Measurements from ENCODE around the gene CROCC2. TPM values are rescaled to one million over a fixed set of nuclear protein-coding genes. Genes with fewer than 3 reads are reported as not detected.
A peak's percentile ranks its signal among the peaks of the same experiment; 100 is the strongest.

Gene CROCC2
- total RNA-seq, 2 experiments from 2014 or later = not detected

DNA sequence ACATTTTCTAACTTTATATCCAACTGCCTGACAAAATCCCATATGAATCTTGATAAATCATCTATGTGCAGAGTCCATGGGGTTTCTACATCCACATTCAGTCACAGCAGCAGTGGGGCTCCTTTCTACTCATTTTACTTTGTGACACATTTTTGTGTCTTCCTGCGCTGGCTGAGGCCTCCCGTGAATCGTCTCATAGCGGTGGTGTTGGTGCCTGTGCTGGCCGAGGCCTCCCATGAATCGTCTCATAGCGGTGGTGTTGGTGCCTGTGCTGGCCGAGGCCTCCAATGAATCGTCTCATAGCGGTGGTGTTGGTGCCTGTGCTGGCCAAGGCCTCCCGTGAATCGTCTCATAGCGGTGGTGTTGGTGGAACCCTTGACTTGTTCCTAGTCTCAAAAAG is 109.3 kb downstream of the CROCC2 start:
- ATAC-seq = no peak

DNA sequence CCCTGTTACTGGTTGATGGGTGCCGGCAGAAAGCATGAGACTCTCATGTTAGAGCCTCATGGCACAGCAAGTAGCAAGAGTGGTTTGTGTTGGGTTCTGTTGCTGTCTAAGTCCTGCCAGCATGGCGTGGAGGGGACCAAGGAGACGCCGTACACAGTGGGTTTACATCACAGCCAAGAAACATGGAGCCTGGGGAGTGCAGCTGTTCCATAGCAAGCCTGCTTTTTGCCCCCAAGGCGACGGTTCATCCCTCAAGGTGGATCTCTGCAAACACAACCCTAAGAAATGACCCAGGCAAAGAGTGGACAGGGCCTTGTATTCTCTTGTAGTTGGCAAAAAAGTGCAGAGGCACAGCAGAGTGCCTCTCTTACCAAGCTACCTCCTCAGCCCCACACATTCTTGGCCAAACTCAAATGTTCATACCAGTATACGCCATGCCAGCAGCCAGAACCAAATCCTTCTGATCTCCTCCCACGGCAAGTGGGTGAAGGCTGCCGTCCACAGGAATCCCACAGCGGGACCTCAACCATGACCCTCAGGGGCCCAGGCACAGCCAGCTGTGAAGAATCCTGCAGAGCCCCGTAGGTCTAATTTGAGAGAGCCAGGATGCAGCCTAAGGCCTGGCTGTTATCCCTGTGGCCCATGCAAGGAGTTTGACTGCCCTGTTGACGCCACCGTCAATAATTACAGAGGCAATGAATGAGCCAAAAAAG is 111.2 kb downstream of the CROCC2 start:
- H3K9me3 Mint-ChIP-seq = peaks cover 3% of the 10 kb centered on the region
- ChIA-PET CTCF (no interaction called here), POLR2A (no interaction called here)
- peaks cover 4% of the 10 kb centered on the region for H3K4me1 Mint-ChIP-seq (ENCODE audit: low read depth)
- H3K36me3 Mint-ChIP-seq (ENCODE audit: low read depth) = no peaks in the 10 kb centered on the region
- TF ChIP-seq, protein P1, sequence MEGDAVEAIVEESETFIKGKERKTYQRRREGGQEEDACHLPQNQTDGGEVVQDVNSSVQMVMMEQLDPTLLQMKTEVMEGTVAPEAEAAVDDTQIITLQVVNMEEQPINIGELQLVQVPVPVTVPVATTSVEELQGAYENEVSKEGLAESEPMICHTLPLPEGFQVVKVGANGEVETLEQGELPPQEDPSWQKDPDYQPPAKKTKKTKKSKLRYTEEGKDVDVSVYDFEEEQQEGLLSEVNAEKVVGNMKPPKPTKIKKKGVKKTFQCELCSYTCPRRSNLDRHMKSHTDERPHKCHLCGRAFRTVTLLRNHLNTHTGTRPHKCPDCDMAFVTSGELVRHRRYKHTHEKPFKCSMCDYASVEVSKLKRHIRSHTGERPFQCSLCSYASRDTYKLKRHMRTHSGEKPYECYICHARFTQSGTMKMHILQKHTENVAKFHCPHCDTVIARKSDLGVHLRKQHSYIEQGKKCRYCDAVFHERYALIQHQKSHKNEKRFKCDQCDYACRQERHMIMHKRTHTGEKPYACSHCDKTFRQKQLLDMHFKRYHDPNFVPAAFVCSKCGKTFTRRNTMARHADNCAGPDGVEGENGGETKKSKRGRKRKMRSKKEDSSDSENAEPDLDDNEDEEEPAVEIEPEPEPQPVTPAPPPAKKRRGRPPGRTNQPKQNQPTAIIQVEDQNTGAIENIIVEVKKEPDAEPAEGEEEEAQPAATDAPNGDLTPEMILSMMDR (IDR thresholded peaks at IDR 0.05) = no peak
- no peak for ATAC-seq
- H3K27me3 Mint-ChIP-seq = no peaks in the 10 kb centered on the region
- intact Hi-C loops (cut with micrococcal nuclease) = no loop called here
- no peak for DNase-seq
- H3K27ac Mint-ChIP-seq = no peak overlapping the region
- no peak overlapping the region for H3K4me3 Mint-ChIP-seq

More for the DNA sequence above, 109.3 kb downstream of the CROCC2 start:
- TF ChIP-seq, protein P1 (IDR thresholded peaks at IDR 0.05) = no peak
- CTCF ChIA-PET = no interaction called here
- Mint-ChIP-seq H3K4me3 (no peak overlapping the region), H3K27ac (no peak overlapping the region), H3K9me3 (no peaks in the 10 kb centered on the region), H3K27me3 (no peaks in the 10 kb centered on the region), H3K36me3 (ENCODE audit: low read depth) (no peaks in the 10 kb centered on the region), H3K4me1 (ENCODE audit: low read depth) (peaks cover 10% of the 10 kb centered on the region)
- no peak for DNase-seq
- POLR2A ChIA-PET = no interaction called here
- intact Hi-C loops (cut with micrococcal nuclease) = no loop called here

DNA sequence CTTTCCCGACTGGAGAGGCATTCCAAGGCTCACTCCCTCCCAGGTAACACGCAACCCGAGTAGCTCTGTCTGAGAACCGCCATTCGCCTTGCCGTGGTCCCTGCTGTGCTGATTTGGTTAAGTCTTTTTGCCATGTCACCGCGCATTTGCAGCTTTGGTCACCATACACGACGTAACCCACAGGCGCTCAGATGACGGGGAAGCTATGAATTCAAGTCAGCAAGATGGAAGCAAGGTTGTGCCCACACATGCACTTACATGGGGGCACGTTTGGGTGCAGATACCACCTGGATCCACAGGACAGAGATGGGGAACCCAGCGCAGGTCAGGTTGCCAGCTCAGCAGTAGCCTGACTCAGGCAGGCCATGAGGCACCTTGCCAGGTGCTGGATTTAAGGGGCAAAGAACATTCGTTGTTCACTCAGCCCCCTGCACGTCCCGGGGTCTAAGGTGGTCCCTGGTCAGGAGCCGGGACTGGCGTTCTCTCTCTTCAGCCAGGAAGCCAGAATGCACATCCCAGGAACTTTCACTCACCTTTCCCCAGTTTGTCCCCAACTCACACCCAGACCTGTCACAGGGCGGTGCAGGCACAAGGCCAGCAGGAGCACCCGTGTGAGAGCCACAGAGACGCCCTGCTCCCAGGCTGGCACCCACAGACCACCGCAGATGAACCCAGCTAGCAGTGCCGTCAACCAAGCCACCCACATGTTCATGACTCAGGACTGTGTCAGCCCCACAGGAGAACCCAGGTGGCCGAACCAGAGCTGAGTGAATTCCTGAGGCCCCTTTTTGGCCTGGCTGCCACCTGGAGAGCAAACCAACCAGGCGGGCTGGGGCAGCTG is 112.1 kb downstream of the CROCC2 start:
- no peaks in the 10 kb centered on the region for H3K36me3 Mint-ChIP-seq (ENCODE audit: low read depth)
- ChIA-PET POLR2A (no interaction called here), CTCF (interaction anchor here (0.8 kb wide), 1 partner anchor 35 kb away, joined by 3 read pairs; no protein-coding TSS in a partner anchor)
- H3K9me3 Mint-ChIP-seq = peaks cover 6% of the 10 kb centered on the region
- H3K27ac Mint-ChIP-seq = no peak overlapping the region
- TF ChIP-seq, protein P1 (IDR thresholded peaks at IDR 0.05) = no peak
- no peaks in the 10 kb centered on the region for H3K27me3 Mint-ChIP-seq
- no peak for DNase-seq
- ATAC-seq = peak; percentile 49
- intact Hi-C loops (cut with micrococcal nuclease) = no loop called here
- H3K4me3 Mint-ChIP-seq = no peak overlapping the region
- H3K4me1 Mint-ChIP-seq (ENCODE audit: low read depth) = peaks cover 2% of the 10 kb centered on the region

DNA sequence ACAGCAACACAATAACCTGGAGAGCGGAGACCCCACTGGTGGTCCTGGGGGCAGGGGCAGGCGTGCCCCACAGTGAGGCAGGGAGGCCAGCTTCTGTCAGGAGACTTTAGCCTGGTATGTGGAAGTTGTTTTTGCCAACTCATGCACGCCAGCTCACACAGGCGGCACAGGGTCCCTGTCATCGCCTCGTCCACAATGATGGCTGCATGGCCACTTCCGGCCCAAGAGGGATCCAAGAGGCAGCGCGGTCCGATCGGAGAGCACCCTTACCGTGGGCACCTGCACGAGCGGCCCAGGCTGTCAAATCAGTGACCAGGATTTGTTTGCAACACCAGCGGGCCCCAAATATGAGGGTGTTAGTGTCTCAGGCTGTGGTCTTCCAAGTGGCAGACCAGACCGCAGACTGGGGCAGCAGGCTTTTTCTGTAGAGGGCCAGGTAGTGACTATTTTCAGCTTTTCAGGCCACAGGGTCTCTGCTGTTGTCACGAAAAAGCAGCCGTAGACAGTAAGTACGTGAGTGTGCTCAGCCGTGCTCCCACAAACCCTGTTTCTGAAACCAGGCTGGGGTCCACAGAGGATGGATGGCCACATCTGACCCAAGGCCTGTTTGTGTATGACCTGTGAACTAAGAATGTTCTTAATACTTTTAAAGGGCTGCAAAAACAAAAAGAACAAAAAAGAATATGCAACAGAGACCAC is 113.5 kb downstream of the CROCC2 start:
- no peak overlapping the region for H3K4me3 Mint-ChIP-seq
- ATAC-seq (no peak), DNase-seq (no peak)
- peaks cover 2% of the 10 kb centered on the region for H3K4me1 Mint-ChIP-seq (ENCODE audit: low read depth)
- intact Hi-C loops (cut with micrococcal nuclease) = no loop called here
- H3K27me3 Mint-ChIP-seq = no peaks in the 10 kb centered on the region
- TF ChIP-seq, protein P1 (IDR thresholded peaks at IDR 0.05) = no peak
- POLR2A ChIA-PET = no interaction called here
- no peaks in the 10 kb centered on the region for H3K36me3 Mint-ChIP-seq (ENCODE audit: low read depth)
- H3K9me3 Mint-ChIP-seq = peaks cover 9% of the 10 kb centered on the region
- H3K27ac Mint-ChIP-seq = no peak overlapping the region
- CTCF ChIA-PET = interaction anchor here (0.8 to 1.5 kb wide), 2 partner anchors 36 to 168 kb away, joined by 3 read pairs; no protein-coding TSS in a partner anchor
